OCI-LY3 (cell line): ENCODE results near the gene GUCA2B.

Source experiments
- H2AFZ ChIP-seq: fragments of 200-600, 300-600 bp; shearing (Covaris generic); 2 replicates; pipeline ENCODE4 v1.6.0; 2014; ENCODE audit warnings: antibody characterized with exemption, low read depth, low read length
- H3K27ac ChIP-seq: fragments of 200-600, 300-600 bp; sonication (generic); 2 replicates; pipeline ENCODE4 v1.5.1; 2014; ENCODE audit warnings: mild to moderate bottlenecking, low read length, moderate library complexity, mixed read lengths
- H3K27me3 ChIP-seq: fragments of 200-600, 300-600 bp; sonication (generic); 2 replicates; pipeline ENCODE4 v1.6.1; 2014; ENCODE audit warnings: low read depth, low read length, mixed read lengths
- H3K36me3 ChIP-seq: fragments of 200-600, 300-600 bp; sonication (generic); replicated peaks from 2 replicates; pipeline ENCODE3; 2014; ENCODE audit warnings: low read depth, low read length, mixed read lengths
- H3K4me1 ChIP-seq: fragments of 300-600, 200-600 bp; sonication (generic); 2 replicates; pipeline ENCODE4 v1.6.1; 2014; ENCODE audit warnings: low read length, mixed read lengths
- H3K4me2 ChIP-seq: fragments of 200-600, 300-600 bp; sonication (generic); 2 replicates; pipeline ENCODE4 v1.6.1; 2014; ENCODE audit warnings: low read length, mixed read lengths
- H3K4me3 ChIP-seq: fragments of 300-600, 200-600 bp; sonication (generic); 2 replicates; pipeline ENCODE4 v1.5.1; 2014; ENCODE audit warnings: antibody characterized with exemption, mild to moderate bottlenecking, low read length, moderate library complexity
- H3K79me2 ChIP-seq: fragments of 300-600, 200-600 bp; shearing (Covaris generic); 2 replicates; pipeline ENCODE4 v1.6.1; 2014; ENCODE audit warnings: mild to moderate bottlenecking, low read length, mixed read lengths
- H3K9ac ChIP-seq: fragments of 300-600, 200-600 bp; shearing (Covaris generic); 2 replicates; pipeline ENCODE4 v1.6.0; 2014; ENCODE audit warnings: mild to moderate bottlenecking, low read length, moderate library complexity
- H3K9me3 ChIP-seq: fragments of 200-600, 300-600 bp; shearing (Covaris generic); 2 replicates; pipeline ENCODE4 v1.6.1; 2014; ENCODE audit warnings: low read length, mixed read lengths; ENCODE audit not compliant: insufficient read depth
- H4K20me1 ChIP-seq: fragments of 200-600, 300-600 bp; sonication (generic); 2 replicates; pipeline ENCODE4 v1.6.1; 2016; ENCODE audit warnings: low read length, mixed read lengths; ENCODE audit not compliant: insufficient read depth
- EZH2phosphoT487 ChIP-seq: fragments of 200-600 bp; shearing (Covaris generic); IDR thresholded peaks from 2 replicates; pipeline ENCODE4 v1.6.1; 2018; ENCODE audit warnings: antibody characterized with exemption, mixed run types, low read depth
- TF ChIP-seq, protein P1 (sequence below): fragments of 200-600, 300-600 bp; sonication (generic); IDR thresholded peaks from 2 replicates; pipeline ENCODE4 v1.5.1; 2014; ENCODE audit warnings: antibody characterized with exemption, low read length, low read depth

GUCA2B gene

DNA sequence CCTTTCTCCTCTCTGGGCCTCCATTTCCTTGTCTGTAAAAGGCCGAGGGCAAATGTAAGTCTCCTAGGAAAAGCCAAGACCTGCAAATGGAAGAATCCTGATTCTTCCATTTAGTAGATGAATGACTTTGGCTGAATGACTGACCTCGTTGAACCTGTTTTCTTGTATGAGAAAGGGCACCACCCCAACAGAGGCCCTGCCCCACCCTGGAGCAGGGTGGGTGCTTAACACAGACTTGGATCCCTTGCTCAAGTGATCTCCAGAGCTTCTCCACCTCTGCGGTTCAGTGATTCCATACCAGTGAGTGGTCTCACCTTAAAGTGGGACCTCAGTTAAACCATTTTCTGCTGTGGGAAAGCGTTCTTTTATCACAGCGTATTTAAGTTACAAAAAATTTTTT lies 39.0 kb upstream of the GUCA2B start:
- Histone ChIP-seq H3K27me3 (no peaks in the 10 kb centered on the region), H3K36me3 (peaks cover 22% of the 10 kb centered on the region), H3K9me3 (peaks cover 5% of the 10 kb centered on the region; the same call in 1 of the 2 replicates), H3K79me2 (no peaks in the 10 kb centered on the region), H4K20me1 (no peaks in the 10 kb centered on the region), H3K9ac (peak overlapping the region; percentile 78), H3K27ac (peak overlapping the region; percentile 96), H3K4me1 (peaks cover 73% of the 10 kb centered on the region), H3K4me2 (peak overlapping the region; percentile 71), H3K4me3 (peak overlapping the region; percentile 48), H2AFZ (peak overlapping the region; percentile 67)
- TF ChIP-seq, protein P1, sequence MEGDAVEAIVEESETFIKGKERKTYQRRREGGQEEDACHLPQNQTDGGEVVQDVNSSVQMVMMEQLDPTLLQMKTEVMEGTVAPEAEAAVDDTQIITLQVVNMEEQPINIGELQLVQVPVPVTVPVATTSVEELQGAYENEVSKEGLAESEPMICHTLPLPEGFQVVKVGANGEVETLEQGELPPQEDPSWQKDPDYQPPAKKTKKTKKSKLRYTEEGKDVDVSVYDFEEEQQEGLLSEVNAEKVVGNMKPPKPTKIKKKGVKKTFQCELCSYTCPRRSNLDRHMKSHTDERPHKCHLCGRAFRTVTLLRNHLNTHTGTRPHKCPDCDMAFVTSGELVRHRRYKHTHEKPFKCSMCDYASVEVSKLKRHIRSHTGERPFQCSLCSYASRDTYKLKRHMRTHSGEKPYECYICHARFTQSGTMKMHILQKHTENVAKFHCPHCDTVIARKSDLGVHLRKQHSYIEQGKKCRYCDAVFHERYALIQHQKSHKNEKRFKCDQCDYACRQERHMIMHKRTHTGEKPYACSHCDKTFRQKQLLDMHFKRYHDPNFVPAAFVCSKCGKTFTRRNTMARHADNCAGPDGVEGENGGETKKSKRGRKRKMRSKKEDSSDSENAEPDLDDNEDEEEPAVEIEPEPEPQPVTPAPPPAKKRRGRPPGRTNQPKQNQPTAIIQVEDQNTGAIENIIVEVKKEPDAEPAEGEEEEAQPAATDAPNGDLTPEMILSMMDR, result no peak
- TF ChIP-seq EZH2phosphoT487, result no peak

DNA sequence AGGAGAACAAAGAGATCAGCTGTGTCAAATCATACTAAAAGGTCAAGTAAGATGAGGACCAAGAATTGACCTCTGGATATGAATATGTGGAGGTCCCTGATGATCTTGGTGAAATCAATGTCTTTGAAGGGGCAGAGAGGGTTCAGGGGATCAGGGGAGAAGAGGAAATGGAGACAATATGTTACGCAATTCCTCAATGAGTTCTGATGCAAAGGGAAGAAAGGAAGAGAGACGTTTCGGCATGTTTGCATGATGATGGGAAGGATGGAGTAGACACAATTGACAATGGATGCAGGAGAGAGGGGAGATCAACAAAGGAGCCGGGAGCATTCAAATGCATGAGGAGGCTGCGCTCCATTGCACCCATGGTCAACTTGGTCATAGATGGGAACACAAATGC lies 36.0 kb upstream of the GUCA2B start:
- Histone ChIP-seq H2AFZ (no peak overlapping the region), H3K27me3 (no peaks in the 10 kb centered on the region), H3K36me3 (peaks cover 14% of the 10 kb centered on the region), H3K27ac (peak overlapping the region; percentile 96), H3K79me2 (no peaks in the 10 kb centered on the region), H3K9me3 (no peaks in the 10 kb centered on the region), H3K4me3 (peak overlapping the region; percentile 72), H3K4me2 (peak overlapping the region; percentile 95), H3K4me1 (peaks cover 77% of the 10 kb centered on the region), H3K9ac (peak overlapping the region; percentile 75), H4K20me1 (no peaks in the 10 kb centered on the region)
- no peak for TF ChIP-seq EZH2phosphoT487
- TF ChIP-seq, protein P1, result no peak

DNA sequence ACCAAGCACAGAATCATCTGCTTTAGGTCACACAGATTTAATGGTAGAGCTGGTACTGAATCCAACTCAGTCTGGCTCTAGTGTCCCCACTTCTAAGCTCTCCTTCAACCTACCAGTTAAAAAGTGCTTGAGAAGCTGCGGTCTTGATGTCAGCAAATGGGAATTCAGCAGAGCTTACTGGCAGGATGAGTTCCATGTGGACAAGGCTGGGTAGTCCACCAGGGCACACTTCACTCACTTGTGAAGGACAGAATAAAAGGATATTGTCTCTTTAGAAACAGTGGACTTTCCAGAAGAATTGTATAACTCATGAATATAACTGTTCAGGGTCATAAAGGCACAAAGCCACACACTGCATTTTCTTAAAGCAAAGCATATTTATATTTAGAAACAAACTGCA lies 35.1 kb upstream of the GUCA2B start:
- Histone ChIP-seq H3K9ac (peak overlapping the region; percentile 75), H3K79me2 (no peaks in the 10 kb centered on the region), H3K4me3 (peak overlapping the region; percentile 72), H3K4me2 (peak overlapping the region; percentile 95), H3K9me3 (no peaks in the 10 kb centered on the region), H3K27ac (peak overlapping the region; percentile 96), H3K36me3 (peaks cover 11% of the 10 kb centered on the region), H3K4me1 (peaks cover 69% of the 10 kb centered on the region), H3K27me3 (no peaks in the 10 kb centered on the region), H2AFZ (no peak overlapping the region), H4K20me1 (no peaks in the 10 kb centered on the region)
- TF ChIP-seq EZH2phosphoT487, result no peak
- TF ChIP-seq, protein P1, result no peak

DNA sequence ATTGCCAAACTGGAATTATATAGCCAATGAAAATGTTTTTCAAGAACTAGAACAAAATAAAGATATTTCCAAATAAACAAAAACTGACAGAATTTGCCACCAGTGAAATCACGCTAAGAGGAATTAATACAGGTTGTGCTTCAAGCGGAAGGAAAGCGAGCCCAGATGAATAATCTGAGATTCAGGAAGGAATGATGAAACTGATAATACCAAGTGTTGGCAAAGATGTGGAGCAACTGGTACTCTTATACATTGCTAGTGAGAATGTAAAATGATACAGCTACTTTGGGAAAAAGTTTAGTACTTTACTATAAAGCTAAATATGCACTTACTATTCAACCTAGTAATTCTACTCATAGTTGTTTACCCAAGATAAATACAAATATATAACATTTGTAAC lies 30.8 kb upstream of the GUCA2B start:
- no peaks in the 10 kb centered on the region for H4K20me1 ChIP-seq
- no peak overlapping the region for H3K4me3 ChIP-seq
- H2AFZ ChIP-seq, result no peak overlapping the region
- peaks cover 26% of the 10 kb centered on the region for H3K4me1 ChIP-seq
- no peaks in the 10 kb centered on the region for H3K9me3 ChIP-seq
- no peaks in the 10 kb centered on the region for H3K79me2 ChIP-seq
- no peak overlapping the region for H3K27ac ChIP-seq
- no peaks in the 10 kb centered on the region for H3K27me3 ChIP-seq
- TF ChIP-seq EZH2phosphoT487, result no peak
- TF ChIP-seq, protein P1, result no peak
- no peak overlapping the region for H3K4me2 ChIP-seq
- H3K9ac ChIP-seq, result no peak overlapping the region
- peaks cover 7% of the 10 kb centered on the region for H3K36me3 ChIP-seq
